Large intestine (tissue), 3 donors: Measurements from ENCODE around the gene WNT9A. TPM values are rescaled to one million over a fixed set of nuclear protein-coding genes. Genes with fewer than 3 reads are reported as not detected.

Source experiments
- DNase-seq, 2 donors: peaks; one replicate each; pipeline versions ENCODE4 v3.0.0 to v3.0.0-alpha.2; 2013
- H3K27ac ChIP-seq: one replicate; pipeline ENCODE4 v1.5.1; 2013; ENCODE audit warnings: low read length
- H3K27me3 ChIP-seq: 2 replicates; pipeline ENCODE4 v1.6.1; 2013; ENCODE audit warnings: low read length; ENCODE audit not compliant: control insufficient read depth, insufficient read depth
- H3K36me3 ChIP-seq: 2 replicates; pipeline ENCODE4 v1.6.1; 2013; ENCODE audit warnings: low read length; ENCODE audit not compliant: control insufficient read depth, insufficient read depth
- H3K4me1 ChIP-seq: one replicate; pipeline ENCODE4 v1.6.1; 2013; ENCODE audit warnings: low read length; ENCODE audit not compliant: control insufficient read depth, insufficient read depth
- H3K4me3 ChIP-seq: one replicate; pipeline ENCODE4 v1.5.1; 2013; ENCODE audit warnings: low read length
- H3K9me3 ChIP-seq: one replicate; pipeline ENCODE4 v1.6.1; 2013; ENCODE audit warnings: mild to moderate bottlenecking, low read depth, low read length, moderate library complexity; ENCODE audit not compliant: control insufficient read depth
- WGBS: methylation state at CpG from one replicate; pipeline ENCODE4 v1.1.5; 2013; ENCODE audit warnings: low lambda C conversion rate; ENCODE audit not compliant: insufficient coverage; 5-methylcytosine and 5-hydroxymethylcytosine counted together
- polyA plus RNA-seq: library from polyadenylated mRNA; unstranded; fragments of 120-200 nt; gene quantifications from one replicate; pipeline ENCODE4 v1.2.1, GENCODE V29; 2013

WNT9A gene
- polyA plus RNA-seq, 1 donor: 5.1 TPM

- DNase-seq: no peak
- no peaks in the 10 kb centered on the region for H3K27me3 ChIP-seq
- no peaks in the 10 kb centered on the region for H3K4me1 ChIP-seq
- H3K9me3 ChIP-seq: no peaks in the 10 kb centered on the region
- WGBS: 27% methylated on average over 2 of the region's 17 CpGs
- no peaks in the 10 kb centered on the region for H3K36me3 ChIP-seq
- H3K4me3 ChIP-seq: no peak overlapping the region
- no peak overlapping the region for H3K27ac ChIP-seq
Observed at GRCh38 chr1:227892489-227893299, 55.0 kb downstream of the WNT9A start.

DNA sequence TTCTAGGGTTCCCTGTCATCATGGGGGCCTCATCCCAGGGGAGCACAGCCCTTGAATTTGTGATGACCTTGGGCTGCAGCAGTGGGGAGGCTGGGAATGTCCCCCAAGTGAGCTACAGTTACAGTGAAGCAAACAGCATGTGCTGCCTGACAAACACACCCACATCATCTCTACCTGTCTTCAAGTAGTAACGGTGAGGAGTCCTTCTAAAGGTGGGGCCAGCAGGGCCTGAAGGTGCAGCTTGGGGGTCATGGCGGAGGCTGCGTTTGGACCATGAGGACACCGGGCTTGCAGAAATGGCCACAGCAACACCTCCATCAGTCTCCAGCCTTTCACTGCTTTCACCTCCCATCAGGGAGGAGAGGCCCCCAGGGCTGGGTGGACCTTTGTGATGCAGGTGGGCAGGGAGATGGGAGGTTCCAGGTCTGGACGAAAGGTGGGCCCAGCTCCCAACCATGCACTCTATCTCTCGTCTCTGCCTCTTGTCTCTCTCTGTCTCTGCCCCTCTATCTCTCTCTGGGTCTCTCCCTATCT, 55.7 kb downstream of the WNT9A start:
- Histone ChIP-seq H3K27me3 (peaks cover 4% of the 10 kb centered on the region), H3K4me3 (no peak overlapping the region), H3K9me3 (no peaks in the 10 kb centered on the region), H3K4me1 (peaks cover 4% of the 10 kb centered on the region), H3K36me3 (no peaks in the 10 kb centered on the region), H3K27ac (no peak overlapping the region)
- DNase-seq: no peak
- 100% methylated on average over 1 of the region's 6 CpGs for WGBS

DNA sequence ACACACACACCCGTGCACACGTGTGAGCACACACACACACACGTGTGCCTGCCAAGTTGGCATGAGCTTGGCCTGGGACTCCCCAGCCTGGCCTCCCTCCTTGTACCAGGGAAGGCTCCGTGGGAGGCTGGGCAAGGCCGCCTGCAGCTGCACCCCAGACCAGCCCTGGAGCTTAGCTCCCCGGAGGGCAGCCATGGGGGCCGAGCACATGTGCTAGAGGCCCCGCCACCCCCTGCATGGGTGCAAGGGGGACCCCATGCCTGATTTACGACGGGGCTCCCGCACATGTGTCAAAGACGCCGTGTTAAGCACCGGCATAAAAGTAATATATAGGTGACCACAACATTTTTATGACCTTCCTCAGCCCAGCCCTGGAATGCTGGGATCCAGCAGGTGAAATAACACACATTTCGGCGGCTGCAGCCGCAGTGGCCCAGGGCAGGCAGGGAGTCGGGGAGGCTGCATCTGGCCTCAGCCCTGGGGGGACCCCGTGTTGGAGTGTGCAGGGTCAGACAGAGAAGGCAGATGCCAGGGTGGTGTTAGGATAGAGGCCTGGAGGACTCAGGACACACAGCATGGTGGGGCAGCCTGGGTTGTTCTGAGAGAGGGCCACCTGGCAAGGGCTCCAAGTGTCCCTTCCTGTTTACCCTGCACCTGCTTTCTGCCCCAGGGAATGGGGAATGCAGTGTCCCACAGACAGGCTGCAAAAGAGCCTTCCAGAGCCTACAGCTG, 56.3 kb downstream of the WNT9A start:
- H3K4me1 ChIP-seq: peaks cover 5% of the 10 kb centered on the region
- H3K36me3 ChIP-seq: no peaks in the 10 kb centered on the region
- WGBS: no CpG with 5 or more reads among the region's 19 CpGs
- no peak for DNase-seq
- no peak overlapping the region for H3K27ac ChIP-seq
- no peak overlapping the region for H3K4me3 ChIP-seq
- peaks cover 7% of the 10 kb centered on the region for H3K27me3 ChIP-seq
- H3K9me3 ChIP-seq: no peaks in the 10 kb centered on the region

- WGBS: 80% methylated on average over 1 of the region's 13 CpGs
- H3K4me1 ChIP-seq: peaks cover 13% of the 10 kb centered on the region
- H3K27me3 ChIP-seq: peaks cover 12% of the 10 kb centered on the region
- DNase-seq: no peak
- no peaks in the 10 kb centered on the region for H3K9me3 ChIP-seq
- no peak overlapping the region for H3K27ac ChIP-seq
- no peaks in the 10 kb centered on the region for H3K36me3 ChIP-seq
- H3K4me3 ChIP-seq: no peak overlapping the region
Observed at GRCh38 chr1:227890451-227891222, 57.1 kb downstream of the WNT9A start.

DNA sequence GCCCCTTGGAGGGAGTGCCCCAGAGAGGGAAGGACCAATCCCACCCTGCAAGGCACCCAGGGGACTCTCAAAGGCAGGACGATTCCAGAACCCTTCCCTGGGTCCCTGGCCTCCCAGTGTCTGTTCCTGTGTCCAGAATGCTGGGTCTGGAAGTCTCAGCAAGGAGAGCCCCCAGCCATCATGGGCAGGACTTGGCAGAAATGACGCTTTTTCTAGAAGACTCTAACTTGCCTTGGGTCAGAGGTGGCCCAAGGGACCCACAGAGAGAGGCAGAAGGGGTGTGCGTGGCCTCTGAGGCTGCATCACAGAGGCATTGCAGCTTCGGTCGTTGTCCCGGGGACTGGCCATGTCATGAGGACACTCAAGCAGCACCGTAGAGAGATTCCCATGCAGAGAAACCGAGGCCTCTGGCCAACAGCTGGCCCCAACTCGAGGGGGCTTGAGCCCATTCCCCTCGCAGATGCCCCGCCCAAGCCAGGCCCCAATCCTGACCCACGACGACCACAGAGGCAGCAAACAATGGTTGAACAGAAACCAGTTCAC, 57.8 kb downstream of the WNT9A start:
- no peak overlapping the region for H3K4me3 ChIP-seq
- no peak overlapping the region for H3K27ac ChIP-seq
- no peaks in the 10 kb centered on the region for H3K9me3 ChIP-seq
- WGBS: no CpG with 5 or more reads among the region's 13 CpGs
- no peak for DNase-seq
- H3K4me1 ChIP-seq: peaks cover 16% of the 10 kb centered on the region
- peaks cover 12% of the 10 kb centered on the region for H3K27me3 ChIP-seq
- H3K36me3 ChIP-seq: no peaks in the 10 kb centered on the region

DNA sequence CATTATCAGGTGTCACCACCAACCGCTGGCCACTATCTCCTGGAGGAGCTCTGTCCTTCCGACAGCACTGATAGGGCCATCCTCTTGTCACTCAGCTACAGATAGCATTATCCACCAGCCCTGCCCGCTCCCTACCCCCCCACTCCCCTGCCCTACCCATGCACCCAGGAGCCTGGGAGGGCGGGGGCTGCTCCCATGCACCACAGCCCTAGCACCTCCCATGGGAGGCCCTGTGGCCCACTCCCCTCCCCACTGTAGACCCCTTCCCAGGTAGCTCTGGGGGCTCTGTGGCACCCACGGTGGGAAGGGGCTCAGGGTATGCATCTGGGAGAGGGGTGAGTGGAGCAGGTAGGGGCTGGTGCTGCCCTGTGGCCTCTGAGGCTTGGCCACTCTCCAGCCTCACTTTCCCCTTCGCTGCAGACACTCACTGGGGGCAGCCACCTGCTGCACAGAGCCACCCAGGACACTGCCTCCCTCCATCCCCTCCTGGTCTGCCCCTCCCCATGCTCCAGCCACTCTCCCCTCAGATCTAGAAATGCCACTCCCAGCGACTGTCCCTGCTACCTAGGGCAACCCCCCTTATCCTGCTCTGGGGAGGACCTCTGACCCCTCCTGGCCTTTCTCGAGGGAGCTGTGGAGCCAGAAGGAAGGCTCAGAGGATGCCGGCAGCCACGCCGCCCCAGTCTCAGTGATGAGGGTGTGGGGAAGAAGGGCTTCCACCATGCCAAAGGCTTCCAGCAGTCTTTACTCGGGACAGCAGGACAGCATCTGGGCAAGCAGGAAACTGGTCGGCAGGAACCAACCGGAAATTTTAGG, 58.5 kb downstream of the WNT9A start:
- Histone ChIP-seq H3K4me1 (peaks cover 16% of the 10 kb centered on the region), H3K4me3 (no peak overlapping the region), H3K27ac (no peak overlapping the region), H3K27me3 (peaks cover 12% of the 10 kb centered on the region), H3K9me3 (no peaks in the 10 kb centered on the region), H3K36me3 (no peaks in the 10 kb centered on the region)
- WGBS: no CpG with 5 or more reads among the region's 14 CpGs
- no peak for DNase-seq

GRCh38 chr1:227888404-227889046, 59.2 kb downstream of the WNT9A start:
- peak overlapping the region; percentile 73 for H3K27ac ChIP-seq

DNA sequence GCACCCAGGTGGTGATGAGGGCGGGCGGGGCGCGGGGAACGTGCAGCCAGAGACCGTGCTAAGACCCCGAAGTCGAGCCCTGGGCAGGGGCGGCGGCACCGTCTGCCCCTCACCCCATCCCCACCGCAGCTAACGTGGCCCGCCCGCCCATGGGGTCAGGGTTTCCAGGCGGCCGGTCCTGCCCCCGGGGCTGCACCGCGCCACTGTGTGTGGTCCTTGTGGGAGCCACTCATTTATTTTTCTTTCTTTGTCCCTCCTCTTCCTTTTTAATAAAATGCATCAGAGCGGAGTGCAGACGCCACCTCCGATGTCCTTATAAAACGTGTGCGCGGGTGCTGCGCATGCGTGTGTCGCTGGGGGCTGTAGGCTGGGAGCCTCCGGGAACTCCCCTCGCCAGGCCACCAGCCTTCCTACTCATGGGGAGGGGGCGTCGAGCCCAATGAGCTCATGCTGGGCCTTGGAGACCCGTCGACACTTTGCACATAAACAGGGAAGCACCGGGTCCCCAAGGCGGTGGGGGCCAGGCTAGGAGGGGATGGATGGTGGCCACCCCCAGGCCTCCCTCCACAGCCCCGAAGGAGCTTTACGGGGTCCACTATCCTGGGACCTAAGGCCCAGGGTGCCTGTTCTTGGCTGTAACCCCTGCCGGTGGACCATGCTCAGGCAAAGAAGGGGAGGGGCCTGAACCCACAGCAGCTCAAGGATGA, 59.9 kb downstream of the WNT9A start:
- peaks cover 12% of the 10 kb centered on the region for H3K27me3 ChIP-seq
- no peaks in the 10 kb centered on the region for H3K36me3 ChIP-seq
- H3K9me3 ChIP-seq: no peaks in the 10 kb centered on the region
- H3K27ac ChIP-seq: peak overlapping the region; percentile 73
- WGBS: 37% methylated on average over 3 of the region's 40 CpGs
- DNase-seq: peak; percentile 58 to 64
- peak overlapping the region; percentile 39 for H3K4me3 ChIP-seq
- peaks cover 16% of the 10 kb centered on the region for H3K4me1 ChIP-seq

More at GRCh38 chr1:227888404-227889046, 59.2 kb downstream of the WNT9A start:
- Histone ChIP-seq H3K9me3 (no peaks in the 10 kb centered on the region), H3K27me3 (peaks cover 12% of the 10 kb centered on the region), H3K36me3 (no peaks in the 10 kb centered on the region), H3K4me1 (peaks cover 16% of the 10 kb centered on the region), H3K4me3 (no peak overlapping the region)
- WGBS: no CpG with 5 or more reads among the region's 8 CpGs
- DNase-seq: no peak
